Uterus (tissue), 2 donors: ENCODE results near the gene S100A8.

ENCODE experiments used
- POLR2A ChIP-seq, 2 donors: fragments of 450-650 bp; IDR thresholded peaks; one replicate each; pipeline ENCODE4 v1.6.1; 2016; ENCODE audit warnings: antibody characterized with exemption in 2 of 2, mild to moderate bottlenecking in 1 of 2, moderate library complexity in 1 of 2
- TF ChIP-seq, protein P1 (sequence below), 4 experiments: fragments of 200-600 bp in 2 of 4; fragments of 450-650 bp in 2 of 4; sonication (generic) in 2 of 4; IDR thresholded peaks; one replicate each; pipeline ENCODE4 v1.5.1; 2016 to 2019; ENCODE audit warnings: antibody characterized with exemption in 4 of 4, mild to moderate bottlenecking in 2 of 4, moderate library complexity in 1 of 4

DNA sequence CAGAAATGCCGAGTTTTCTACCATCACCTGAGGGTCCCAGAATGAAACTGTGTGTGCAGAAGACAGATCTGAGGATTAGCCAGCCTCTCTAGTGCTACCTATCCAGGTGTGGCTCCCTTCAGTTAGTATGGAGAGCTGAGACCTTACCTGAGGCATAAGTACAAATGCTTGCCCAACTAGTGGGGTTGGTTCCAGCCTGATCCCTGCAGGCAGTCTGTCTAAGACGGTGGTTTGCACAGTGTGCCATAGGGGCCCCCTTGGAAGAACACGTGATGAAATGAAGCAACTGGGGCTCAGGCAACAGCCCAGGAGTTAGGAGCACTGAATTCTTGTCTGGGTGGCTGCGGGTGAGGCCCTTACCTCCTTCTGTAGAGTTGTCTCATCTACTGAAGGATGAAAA lies 41.1 kb upstream of the S100A8 start:
- TF ChIP-seq, protein P1, sequence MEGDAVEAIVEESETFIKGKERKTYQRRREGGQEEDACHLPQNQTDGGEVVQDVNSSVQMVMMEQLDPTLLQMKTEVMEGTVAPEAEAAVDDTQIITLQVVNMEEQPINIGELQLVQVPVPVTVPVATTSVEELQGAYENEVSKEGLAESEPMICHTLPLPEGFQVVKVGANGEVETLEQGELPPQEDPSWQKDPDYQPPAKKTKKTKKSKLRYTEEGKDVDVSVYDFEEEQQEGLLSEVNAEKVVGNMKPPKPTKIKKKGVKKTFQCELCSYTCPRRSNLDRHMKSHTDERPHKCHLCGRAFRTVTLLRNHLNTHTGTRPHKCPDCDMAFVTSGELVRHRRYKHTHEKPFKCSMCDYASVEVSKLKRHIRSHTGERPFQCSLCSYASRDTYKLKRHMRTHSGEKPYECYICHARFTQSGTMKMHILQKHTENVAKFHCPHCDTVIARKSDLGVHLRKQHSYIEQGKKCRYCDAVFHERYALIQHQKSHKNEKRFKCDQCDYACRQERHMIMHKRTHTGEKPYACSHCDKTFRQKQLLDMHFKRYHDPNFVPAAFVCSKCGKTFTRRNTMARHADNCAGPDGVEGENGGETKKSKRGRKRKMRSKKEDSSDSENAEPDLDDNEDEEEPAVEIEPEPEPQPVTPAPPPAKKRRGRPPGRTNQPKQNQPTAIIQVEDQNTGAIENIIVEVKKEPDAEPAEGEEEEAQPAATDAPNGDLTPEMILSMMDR (IDR thresholded peaks at IDR 0.05): no peak
- TF ChIP-seq POLR2A (IDR thresholded peaks at IDR 0.05): no peak
